ENCODE measurements around the gene LAMA2. TPM values are rescaled to one million over a fixed set of nuclear protein-coding genes. Genes with fewer than 3 reads are reported as not detected.
"Not testable (repeated sequence)": the region's sequence is repeated elsewhere in the genome, so short reads cannot be mapped to it uniquely, and the experiment has no call there.

Gene LAMA2
- total RNA-seq, 1 donor from 2014 or later: 1.9 TPM

DNA sequence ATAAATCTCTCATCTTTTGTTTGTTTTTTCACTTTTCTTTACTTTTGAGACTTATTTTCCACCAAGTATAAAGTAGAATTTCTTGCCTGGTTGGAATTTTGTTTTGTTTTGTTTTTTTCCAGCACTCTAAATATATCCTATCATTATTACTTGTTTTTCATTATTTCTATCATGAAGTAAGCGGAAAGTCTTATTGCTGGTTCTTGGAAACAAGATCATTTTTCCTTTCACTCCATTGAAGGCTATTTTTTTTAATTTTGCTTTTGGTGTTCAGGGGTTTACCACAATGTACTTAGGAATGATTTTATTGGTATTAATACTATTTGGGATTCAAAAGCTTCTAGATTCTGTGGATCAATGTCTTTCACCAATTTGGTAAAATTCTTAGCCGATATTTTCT is 190.1 kb downstream of the LAMA2 start:
- no peaks in the 10 kb centered on the region for H3K36me3 Mint-ChIP-seq (ENCODE audit: low read depth)
- no peak overlapping the region for H3K27ac Mint-ChIP-seq (ENCODE audit: unreplicated experiment)
- no peak for DNase-seq (ENCODE audit: low spot score)
- no peaks in the 10 kb centered on the region for H3K9me3 Mint-ChIP-seq (ENCODE audit: low read depth)
- TF ChIP-seq CTCF (IDR thresholded peaks at IDR 0.05): no peak
- peaks cover 5% of the 10 kb centered on the region for H3K27me3 Mint-ChIP-seq (ENCODE audit: low read depth)
- H3K4me3 Mint-ChIP-seq (ENCODE audit: unreplicated experiment): no peak overlapping the region
- H3K4me1 Mint-ChIP-seq (ENCODE audit: low read depth): no peaks in the 10 kb centered on the region

- H3K27me3 Mint-ChIP-seq (ENCODE audit: low read depth): peaks cover 7% of the 10 kb centered on the region
- no peak overlapping the region for H3K4me3 Mint-ChIP-seq (ENCODE audit: unreplicated experiment)
- no peaks in the 10 kb centered on the region for H3K4me1 Mint-ChIP-seq (ENCODE audit: low read depth)
- no peak for TF ChIP-seq CTCF (IDR thresholded peaks at IDR 0.05)
- no peak for DNase-seq (ENCODE audit: low spot score)
- no peak overlapping the region for H3K27ac Mint-ChIP-seq (ENCODE audit: unreplicated experiment)
- H3K9me3 Mint-ChIP-seq (ENCODE audit: low read depth): no peaks in the 10 kb centered on the region
- H3K36me3 Mint-ChIP-seq (ENCODE audit: low read depth): no peaks in the 10 kb centered on the region
These were observed 190.9 kb downstream of the LAMA2 start for GRCh38 chr6:129073691-129074395.

DNA sequence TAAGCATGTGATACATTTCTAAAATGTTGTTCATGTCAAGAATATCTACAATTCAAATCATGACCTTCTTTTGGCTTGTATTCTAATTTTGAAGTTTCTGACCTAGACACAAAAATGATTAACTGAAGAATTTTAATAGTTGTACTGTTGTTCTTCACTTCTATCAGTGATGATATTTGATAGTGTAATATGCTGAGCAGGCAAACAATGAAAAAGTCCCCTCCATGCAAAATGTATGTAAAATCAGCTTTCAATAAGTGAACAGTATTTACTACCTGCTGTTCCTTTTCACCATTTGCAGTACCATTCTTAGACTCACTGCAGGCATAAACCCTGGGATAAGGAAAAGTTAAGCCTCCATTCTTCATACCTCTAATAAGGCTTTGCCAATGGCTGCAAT is 201.5 kb downstream of the LAMA2 start:
- Mint-ChIP-seq H3K27me3 (ENCODE audit: low read depth) (peaks cover 15% of the 10 kb centered on the region), H3K36me3 (ENCODE audit: low read depth) (no peaks in the 10 kb centered on the region), H3K9me3 (ENCODE audit: low read depth) (no peaks in the 10 kb centered on the region), H3K4me1 (ENCODE audit: low read depth) (no peaks in the 10 kb centered on the region), H3K4me3 (ENCODE audit: unreplicated experiment) (no peak overlapping the region), H3K27ac (ENCODE audit: unreplicated experiment) (no peak overlapping the region)
- no peak for DNase-seq (ENCODE audit: low spot score)
- no peak for TF ChIP-seq CTCF (IDR thresholded peaks at IDR 0.05)

GRCh38 chr6:129088481-129088880 is 205.5 kb downstream of the LAMA2 start:
- H3K36me3 Mint-ChIP-seq (ENCODE audit: low read depth); DNase-seq (ENCODE audit: low spot score); H3K4me1 Mint-ChIP-seq (ENCODE audit: low read depth); H3K9me3 Mint-ChIP-seq (ENCODE audit: low read depth); H3K27ac Mint-ChIP-seq (ENCODE audit: unreplicated experiment); H3K4me3 Mint-ChIP-seq (ENCODE audit: unreplicated experiment): not testable (repeated sequence)
- peaks cover 12% of the 10 kb centered on the region for H3K27me3 Mint-ChIP-seq (ENCODE audit: low read depth)

GRCh38 chr6:129089357-129089756 is 206.4 kb downstream of the LAMA2 start:
- Mint-ChIP-seq H3K4me1 (ENCODE audit: low read depth) (no peaks in the 10 kb centered on the region), H3K4me3 (ENCODE audit: unreplicated experiment) (no peak overlapping the region), H3K36me3 (ENCODE audit: low read depth) (no peaks in the 10 kb centered on the region), H3K27me3 (ENCODE audit: low read depth) (peaks cover 12% of the 10 kb centered on the region), H3K9me3 (ENCODE audit: low read depth) (no peaks in the 10 kb centered on the region), H3K27ac (ENCODE audit: unreplicated experiment) (no peak overlapping the region)
- DNase-seq (ENCODE audit: low spot score): no peak
- no peak for TF ChIP-seq CTCF (IDR thresholded peaks at IDR 0.05)

GRCh38 chr6:129094147-129094546 is 211.2 kb downstream of the LAMA2 start:
- no peaks in the 10 kb centered on the region for H3K4me1 Mint-ChIP-seq (ENCODE audit: low read depth)
- TF ChIP-seq CTCF (IDR thresholded peaks at IDR 0.05): no peak
- H3K4me3 Mint-ChIP-seq (ENCODE audit: unreplicated experiment): no peak overlapping the region

More at GRCh38 chr6:129094147-129094546, 211.2 kb downstream of the LAMA2 start:
- DNase-seq (ENCODE audit: low spot score): no peak
- Mint-ChIP-seq H3K27me3 (ENCODE audit: low read depth) (peaks cover 1% of the 10 kb centered on the region), H3K9me3 (ENCODE audit: low read depth) (no peaks in the 10 kb centered on the region), H3K36me3 (ENCODE audit: low read depth) (no peaks in the 10 kb centered on the region), H3K27ac (ENCODE audit: unreplicated experiment) (no peak overlapping the region)

Data from chondrocyte (in vitro differentiated cells).